Bone marrow (tissue), 2 donors: Measurements from ENCODE around the gene PSIP1.
"Not testable (repeated sequence)": the region's sequence is repeated elsewhere in the genome, so short reads cannot be mapped to it uniquely, and the experiment has no call there.

ENCODE experiments used
- DNase-seq, 2 donors: peaks; one replicate each; lab custom pipeline; 2025; lab: John Stamatoyannopoulos, UW

PSIP1 gene

DNA sequence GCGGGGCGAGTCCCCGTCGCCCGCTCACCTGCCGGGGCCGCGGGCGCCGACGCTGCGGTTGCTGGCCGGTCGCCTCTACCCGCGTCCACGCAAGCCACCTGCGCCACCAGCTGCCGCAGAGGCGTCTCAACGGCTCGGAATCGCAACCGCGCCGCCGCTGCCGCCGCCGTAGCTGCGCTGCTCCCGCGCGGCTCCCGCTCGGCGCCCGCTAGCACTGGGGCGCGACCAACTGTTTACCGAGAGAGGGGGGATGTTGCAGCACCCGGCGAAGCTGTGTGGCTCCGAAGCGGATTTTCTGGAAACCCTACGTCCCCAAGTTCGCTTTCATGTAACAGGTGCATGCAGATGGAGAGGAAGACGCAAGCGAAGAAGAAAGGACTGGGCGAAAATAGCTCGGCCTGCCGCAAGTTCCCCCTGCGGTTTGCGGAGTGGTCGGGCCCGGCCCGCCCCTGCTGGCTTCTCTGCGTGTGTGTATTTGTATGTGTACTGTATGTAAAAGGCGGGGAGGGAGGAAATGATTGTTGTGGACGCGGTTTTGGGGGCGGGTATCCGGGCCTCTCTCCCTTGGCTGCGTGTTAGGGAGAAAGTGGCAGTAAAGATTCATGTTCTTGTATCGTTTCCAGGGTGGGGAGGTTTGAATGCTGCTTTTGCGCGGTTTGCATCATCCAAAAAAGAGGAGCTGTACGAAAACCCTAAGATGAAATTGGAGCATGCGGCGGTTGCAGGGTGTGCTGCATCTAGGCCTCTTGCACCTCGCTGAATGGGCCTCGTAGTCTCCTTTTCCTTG is at the start of gene PSIP1:
Gene PSIP1, minus strand, starts transcription at position 182 of the 787 bp plus-strand sequence. CDS start 782 bp downstream, outside the sequence.
- peak; percentile 83 to 90 for DNase-seq

DNA sequence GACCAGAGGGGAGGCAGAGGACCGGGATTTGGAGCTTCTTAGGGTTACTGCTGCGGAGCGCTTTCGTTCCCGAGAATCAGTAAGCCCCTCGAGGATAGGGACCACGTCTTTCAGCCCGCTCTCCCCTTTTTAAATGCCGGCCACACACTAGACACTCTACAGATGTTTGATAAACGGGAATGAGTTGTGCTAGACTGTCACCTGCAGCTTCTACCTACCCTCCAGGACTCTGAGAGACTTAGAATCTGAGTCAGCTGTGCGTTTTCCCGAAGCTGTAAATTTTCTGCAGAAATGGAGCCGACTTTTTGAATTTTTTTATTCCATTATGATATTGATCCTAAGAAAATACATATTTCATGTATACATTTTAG is 42.7 kb upstream of the PSIP1 start:
- DNase-seq = no peak

DNA sequence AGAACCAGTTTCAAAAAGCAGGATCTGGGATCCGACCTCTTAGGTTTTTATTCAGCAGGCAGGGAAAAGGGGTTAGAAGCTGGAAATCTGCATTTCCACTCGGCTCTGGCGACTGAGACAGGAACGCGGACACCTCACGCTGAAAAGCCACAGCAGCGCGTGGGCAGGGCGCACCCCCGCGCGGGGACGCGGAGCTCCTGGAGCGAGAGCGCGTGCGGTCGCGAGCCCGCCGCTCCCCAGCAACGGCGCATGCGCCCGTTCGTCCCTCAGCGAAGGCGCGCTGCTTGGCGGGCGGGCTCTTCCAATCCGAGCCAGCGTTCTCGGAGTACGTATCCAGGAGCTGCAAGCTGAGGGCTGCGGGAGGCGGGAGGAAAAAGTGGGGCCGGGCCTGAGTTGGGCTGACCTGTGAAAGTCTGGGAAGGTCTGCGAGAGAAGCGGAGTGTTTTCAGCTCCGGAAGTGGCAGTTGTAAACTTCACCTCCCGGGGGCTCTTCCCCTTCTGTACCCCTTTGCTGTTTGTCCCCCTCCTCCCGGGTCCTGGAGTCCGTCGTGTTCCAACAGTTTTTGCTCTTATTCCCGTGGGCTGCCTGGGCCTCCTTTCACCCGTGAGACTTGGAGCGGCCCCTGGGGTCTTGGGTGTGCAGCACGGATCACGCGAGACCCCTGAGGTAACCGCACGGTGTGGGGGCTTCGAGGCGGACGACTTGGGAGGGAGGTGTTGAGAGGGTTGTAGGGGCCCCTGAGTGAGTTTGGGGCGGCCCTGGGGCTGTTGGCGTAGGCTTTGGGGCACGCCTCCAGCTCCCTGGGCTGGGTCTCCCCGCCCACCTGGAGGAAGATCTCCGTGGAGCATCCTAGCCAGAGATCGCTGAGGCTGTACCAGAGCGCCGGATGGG is 42.1 kb upstream of the PSIP1 start, which contains the start of gene CCDC171:
Gene CCDC171, plus strand, starts transcription at position 408 of the 892 bp plus-strand sequence. CDS start 11,046 bp downstream, outside the sequence.
- DNase-seq = peak; percentile 57 to 85

DNA sequence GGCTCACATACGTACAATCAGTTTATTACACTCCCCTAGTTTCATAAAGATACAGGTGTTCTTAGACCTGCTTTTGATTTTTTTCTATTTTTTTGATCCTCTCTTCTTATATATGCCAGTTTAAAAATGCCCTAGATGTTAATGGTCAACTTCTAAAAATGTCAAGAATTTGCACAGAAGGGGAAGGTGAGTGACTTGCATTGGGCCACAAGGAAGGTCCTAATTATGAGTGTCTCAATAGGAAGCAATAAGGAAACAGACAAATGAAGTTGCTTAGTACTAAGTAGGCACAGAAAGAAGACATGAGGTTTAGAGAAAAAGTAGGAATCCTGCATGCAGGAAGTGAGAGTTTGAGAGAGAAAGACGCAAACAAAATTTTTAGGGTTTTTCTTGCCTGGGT is 38.8 kb upstream of the PSIP1 start:
- no peak for DNase-seq

DNA sequence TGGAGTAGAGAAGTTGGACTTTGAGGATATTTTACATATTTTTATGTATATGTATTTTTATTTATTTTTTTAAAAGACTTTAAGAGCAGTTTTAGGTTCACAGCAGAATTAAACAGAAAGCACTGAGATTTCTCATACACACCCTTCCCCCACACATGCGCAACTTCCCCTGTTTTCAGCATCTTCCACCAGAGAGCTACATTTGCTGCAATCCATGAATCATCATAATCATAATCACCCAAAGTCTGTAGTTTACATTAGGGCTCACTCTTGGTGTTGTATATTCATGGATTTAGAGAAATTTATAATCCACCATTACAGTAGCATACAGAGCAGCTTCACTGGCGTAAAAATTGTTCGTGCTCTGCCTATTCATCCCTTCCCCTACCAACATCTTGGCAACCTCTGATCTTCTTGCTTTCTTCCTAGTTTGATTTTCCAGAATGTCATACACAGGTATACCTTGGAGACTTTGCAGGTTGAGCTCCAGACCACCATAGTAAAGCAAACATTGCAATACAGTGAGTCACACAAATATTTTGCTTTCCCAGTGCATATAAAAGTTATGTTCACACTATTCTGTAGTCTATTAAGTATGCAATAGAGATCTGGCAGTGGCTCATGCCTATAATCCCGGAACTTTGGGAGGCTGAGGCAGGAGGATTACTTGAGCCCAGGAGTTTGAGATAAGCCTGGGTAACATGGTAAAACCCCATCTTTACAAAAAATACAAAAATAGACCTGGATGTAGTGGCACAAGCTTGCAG is 32.5 kb upstream of the PSIP1 start:
- peak in 1 of 2 donors; percentile 28 for DNase-seq

DNA sequence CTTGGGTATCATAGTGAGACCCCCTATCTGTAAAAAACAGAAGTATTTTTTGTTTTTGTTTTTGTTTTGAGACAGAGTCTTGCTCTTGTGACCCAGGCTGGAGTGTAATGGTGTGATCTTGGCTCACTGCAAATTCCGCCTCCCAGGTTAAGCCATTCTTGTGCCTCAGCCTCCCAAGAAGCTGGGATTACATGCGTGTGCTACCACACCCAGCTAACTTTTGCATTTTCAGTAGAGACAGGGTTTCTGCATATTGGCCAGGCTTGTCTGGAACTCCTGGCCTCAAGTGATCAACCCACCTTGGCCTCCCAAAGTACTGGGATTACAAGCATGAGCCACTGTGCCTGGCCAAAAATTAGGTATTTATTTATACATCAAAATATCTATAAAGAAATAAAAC is 31.9 kb upstream of the PSIP1 start:
- no peak for DNase-seq

DNA sequence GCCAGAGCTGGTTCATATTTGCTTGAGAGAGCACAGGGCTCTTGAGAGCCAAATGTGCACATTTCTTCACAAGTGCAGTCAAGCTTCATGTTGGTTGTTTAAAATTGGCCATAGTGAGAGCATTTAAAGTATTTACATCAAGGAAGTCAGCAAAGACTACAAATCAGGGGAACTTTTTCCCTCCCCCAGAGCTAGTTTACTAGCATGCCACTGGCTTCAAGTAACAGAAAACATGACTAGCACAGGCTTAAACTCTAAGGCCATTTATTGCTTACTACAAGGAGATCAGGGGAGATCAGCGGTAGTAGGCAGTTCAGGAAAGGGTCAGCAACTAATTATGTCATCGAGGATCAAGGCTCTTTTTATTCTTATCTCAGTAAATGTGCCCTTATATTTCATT is 31.1 kb upstream of the PSIP1 start:
- DNase-seq = no peak

DNA sequence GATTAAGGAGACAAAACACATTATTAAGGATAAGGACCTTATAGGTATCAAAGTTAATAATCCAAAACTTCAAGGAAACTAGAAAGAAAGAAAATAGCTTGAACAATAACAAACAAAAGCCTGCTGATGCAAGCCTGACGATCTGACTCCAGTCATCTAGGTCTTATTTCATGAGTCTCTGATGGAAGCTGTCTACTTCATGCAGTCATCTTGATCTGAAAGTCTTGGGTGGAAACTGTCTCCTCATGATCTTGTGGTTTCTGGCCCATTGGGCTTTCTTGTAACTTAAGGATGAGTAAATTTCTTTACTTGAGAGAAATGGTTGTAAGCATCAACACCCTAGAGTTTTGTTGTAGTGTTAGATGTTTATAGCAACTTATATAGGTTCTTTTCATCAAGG is 20.6 kb upstream of the PSIP1 start:
- DNase-seq = no peak

DNA sequence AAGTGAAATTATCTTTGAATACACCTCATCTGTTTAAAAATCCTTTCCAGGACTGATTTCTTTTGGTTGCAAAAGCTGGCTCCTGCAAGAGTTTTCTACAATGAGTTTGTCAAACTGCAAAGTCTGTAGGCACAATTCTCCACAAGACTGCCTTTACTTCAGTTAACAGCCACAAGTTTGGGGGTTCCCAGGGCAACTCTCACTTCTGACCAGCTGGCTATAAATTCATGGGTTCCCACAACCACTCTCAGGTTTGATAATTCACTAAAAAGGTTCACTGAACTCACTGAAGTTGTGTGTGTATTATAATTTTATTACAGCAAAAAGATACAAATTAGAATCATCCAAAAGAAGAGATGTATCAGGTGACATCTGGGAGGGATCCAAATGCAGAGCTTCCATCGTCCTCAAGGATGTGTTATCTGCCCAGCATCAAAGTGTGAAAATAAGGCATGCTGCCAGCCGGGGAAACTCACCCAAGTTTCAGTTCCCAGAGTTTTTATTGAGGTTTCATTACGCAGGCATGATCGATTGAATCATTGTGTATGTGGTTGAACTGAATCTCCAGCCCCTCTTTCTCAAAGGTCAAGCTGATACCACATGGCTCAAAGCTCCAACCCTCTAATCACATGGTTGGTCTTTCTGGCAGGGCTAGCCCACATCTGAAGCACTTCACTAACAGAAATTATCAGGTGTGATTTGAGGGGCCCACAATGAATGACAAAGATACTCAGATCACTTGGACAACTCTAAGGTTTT is 19.0 kb upstream of the PSIP1 start:
- no peak for DNase-seq

DNA sequence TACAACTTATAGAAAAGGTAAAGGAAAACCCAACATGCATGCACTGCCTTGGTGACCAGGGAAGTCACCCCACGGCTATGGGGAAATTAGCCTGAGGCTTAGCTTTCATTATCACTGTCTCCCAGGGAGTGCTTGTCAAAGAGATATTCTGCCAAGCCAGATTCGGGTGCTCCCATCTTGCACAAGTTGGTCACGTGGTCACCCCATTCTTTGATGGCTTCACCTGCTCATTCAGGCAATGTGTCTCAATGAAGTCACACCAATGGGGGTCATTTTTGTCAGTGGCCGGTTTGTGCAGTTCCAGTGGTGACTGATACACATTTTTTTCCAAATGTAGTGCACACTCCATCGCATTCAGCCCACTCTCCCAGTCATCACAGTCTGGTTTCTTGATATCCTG is 16.3 kb upstream of the PSIP1 start:
- DNase-seq = not testable (repeated sequence)

DNA sequence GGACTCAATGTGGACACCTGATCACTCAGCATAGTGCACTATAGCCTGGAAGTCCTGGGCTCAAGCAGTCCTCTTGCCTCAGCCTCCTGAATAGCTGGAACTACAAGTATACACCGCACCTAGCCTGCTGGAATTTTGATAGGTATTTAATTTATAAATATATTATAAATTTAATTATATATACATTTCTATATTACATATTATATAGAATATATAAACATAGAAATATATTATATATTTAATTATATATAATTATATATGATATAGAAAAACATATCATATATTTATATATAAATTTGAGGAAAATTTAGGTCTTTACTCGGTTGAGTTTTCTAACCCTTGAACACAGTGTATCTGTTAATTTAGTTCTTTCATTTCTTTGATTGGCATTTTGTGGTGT is 15.2 kb upstream of the PSIP1 start:
- DNase-seq = no peak

DNA sequence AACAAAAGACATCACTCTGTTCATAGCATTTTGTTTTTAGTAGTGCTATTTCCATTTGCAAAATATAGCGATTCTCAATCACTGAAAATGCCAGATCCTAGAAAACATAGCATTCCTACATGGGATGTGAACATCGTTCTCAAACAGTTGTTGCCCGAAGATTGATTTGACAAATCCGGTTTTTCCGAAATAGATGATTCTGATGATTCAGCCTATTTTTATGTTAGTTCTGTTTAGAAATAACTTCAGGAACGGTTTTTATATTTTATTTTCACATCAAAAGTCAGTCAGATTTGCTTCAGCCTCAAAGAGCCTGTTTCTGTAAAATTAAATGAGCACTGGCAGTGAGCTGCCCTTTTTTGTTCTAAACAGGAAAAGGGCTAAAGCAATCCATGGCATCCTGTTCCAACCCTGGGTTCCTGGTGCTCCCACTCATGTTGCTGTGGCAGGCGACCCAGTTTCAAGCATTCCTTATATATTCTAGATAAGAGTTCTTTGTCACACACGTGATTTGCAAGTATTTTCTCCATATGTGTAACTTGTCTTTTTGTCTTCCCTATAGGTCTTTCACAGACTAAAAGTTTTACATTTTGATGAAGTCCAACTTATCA is 14.2 kb upstream of the PSIP1 start:
- DNase-seq = no peak

DNA sequence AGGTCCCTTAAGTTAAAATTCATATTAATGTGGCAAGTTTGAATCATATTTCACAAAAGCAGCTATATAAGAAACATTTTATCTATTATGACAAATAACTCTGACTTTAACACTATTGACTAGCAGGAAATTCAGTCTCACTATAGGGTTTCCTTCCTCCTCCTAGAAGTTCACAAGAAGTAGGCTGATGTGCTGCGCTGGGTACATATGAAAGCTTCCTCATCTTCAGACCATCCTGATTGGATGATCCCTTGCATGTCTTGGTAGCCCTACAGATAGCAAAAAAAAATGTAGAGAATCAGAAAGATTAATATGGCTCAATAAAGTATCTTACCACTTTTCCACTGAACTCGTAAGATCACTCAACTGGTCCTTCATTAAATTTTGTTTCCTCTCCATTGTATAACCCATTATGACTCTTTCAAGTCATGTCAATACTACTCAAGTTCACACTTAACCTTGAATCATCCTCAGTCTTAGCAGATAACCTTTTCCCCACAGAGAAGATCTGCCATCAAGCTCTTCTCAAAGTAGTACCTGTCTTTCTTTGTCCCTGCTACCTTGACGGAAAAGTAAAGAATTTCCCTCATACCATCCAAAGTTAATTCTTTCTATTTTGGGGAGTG is 11.5 kb upstream of the PSIP1 start:
- peak in 1 of 2 donors; percentile 50 for DNase-seq

DNA sequence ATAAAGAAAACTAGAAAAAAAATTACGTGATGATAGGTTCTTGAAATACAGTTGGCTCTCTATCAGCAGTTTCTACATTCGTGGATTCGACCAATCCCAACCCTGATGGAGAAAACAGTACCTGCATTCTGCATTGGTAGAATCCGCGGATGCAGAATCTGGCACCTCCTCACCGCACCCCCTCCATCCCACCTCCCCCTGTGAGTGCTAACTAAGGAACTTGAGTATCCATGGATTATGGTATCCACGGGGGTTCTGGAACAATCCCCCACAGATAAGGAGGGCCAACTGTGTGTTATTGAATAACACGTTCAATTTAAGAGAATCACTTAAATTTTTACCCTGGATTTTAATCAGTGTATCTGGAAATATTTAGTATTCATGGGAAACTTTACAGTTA is 10.5 kb upstream of the PSIP1 start:
- DNase-seq = no peak

DNA sequence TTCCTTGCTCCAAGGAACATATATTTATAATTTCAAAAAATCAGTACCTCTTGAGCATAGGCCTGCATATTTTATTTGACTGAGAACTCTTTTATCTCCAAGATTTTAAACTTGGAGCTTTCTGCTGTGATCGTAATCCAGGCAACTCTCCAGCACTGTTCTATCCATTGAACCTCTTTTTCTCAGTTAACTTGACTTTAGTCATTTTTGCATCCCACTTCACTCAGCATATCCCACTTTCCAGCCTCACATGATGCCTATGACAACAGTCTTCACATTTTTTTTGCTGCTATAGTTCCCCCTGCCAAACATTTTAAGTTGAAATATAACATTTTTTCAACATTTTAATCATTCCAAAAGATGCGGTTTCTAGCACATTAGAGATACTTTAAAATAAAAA is 9.1 kb upstream of the PSIP1 start:
- DNase-seq = no peak

DNA sequence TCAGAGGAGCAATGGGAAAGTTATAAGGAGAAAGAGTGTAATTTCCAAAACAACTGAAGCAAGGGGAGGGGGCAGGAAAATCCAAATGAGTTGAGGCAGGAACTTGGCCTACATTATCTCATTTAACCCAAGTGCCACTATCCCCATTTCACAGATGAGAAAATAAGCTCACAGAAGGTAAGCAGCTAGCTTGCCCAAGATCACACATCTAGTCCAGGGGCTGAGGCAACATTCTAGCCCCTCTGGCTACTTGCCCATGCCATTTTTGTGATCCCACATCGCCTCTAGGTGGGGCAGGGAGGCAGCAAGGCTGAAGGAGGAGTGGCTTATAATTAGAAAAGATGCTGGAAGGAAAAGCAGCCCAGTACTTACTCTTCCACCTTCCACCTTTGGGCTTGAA is 2.6 kb upstream of the PSIP1 start:
- no peak for DNase-seq

DNA sequence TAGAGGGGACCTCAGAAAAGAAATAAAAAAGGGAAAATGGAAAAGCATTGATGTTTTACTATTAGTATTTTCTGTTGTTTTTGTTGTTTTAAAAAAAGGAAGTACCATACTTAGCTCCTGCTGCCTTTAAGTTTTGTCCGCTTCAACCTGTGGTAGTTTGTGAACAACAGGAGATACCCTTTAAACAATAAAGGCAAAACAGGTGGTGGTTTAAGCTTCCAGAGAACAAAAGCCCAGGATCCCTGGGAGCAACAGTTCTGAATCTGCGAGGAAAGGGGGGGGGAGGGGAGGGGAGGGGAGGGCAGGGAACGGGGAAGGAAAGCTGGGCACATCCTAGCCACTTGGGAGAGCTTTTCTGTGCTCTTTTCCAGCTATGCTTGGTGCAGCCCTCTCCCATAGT is 2.1 kb upstream of the PSIP1 start:
- no peak for DNase-seq

DNA sequence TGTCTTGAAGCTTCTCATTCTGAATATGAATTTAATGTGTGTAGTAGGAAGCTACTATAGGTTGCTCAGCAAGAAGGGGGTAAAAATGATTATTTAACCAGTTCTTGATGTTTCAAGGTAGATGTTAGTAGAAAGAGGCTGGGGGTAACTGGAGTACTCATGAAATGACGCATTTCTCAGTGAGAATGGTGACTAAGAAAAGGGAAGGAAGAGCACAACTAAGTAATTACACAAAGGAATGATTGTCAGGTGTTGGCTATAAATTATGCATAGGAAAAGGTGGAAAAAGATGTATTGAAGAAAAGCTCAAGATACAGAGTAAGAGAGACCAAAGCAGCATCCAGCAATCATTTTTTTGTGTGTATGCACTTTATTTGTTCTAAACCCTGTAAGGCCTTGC is 1.4 kb upstream of the PSIP1 start:
- DNase-seq = peak in 1 of 2 donors; percentile 43

DNA sequence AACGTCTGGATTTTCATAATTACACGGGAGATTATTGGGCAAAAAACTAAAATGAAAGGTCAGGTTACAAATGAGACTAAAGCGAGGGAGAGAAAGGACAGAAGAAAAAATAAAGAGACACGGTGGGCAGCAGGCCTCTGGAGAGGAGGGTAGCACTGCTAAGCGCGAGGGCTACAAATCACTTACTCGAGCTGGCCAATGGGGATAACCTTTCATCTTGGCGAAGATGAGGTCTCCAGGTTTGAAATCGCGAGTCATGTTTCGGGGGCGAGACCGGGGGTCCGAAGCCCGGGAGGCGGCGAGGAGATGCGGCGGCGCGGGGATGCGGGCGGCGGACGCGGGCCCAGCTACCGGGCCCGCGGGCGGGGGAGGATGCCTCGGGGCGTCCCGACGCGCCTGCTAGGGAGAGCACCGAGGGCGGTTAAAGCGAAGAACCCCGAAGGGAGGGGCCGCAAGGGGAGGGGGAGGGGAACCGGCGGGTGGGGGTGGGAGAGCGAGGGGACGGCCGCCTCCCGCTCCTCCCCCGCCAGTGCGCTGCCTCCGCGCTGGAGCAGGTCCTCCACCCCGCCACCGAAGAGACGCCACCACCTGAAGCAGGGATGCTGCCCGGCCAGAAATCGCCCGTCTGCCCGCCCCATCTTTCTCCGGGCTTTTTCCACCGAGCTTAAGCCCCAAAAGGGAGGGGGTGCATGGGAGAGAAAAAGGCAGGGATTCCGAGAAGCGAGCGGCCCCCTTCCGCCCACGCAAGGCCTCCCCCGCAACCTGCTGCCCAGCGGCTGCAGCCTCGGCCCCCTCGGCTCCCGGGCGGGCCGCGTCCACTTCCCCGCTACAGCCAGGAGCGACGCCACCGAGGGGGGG is 610 bp downstream of the PSIP1 start:
- peak in 1 of 2 donors; percentile 37 for DNase-seq

DNA sequence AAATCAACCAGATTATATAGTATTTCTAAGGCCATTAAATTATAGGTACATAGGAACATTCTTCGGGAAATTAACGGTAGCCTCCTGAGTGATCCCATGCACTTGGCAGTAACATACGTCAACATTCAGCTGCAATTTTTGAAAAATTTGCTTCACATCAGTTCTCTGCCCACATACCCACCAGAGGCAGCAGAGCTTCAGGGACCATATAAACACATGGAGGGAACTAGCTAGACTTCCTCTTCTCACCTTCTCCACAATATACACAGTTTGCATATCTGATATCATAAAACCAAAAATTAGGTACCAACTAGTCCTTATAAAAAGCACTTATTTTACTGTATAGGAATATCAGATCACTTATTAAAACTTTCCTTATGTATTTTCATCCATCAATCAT is 4.8 kb downstream of the PSIP1 start:
- no peak for DNase-seq
